Keratinocyte (primary cell): ENCODE data around the gene ZC3H10.

Source experiments
- CTCF ChIP-seq, 3 experiments: IDR thresholded peaks in 1 of 3; conservative IDR thresholded peaks in 1 of 3; optimal IDR thresholded peaks in 1 of 3; 2 replicates in 2 of 3; 3 replicates in 1 of 3; pipeline versions ENCODE3 to v1.5.1; 2011; ENCODE audit warnings: low read length in 3 of 3, mild to moderate bottlenecking in 3 of 3, moderate library complexity in 2 of 3, control low read depth in 1 of 3, inconsistent platforms in 1 of 3; ENCODE audit not compliant: insufficient read depth in 2 of 3; ENCODE audit errors: extremely low read depth in 1 of 3
- EZH2 ChIP-seq: IDR thresholded peaks from one replicate; pipeline ENCODE4 v1.6.1; 2012; ENCODE audit warnings: inconsistent platforms, mild to moderate bottlenecking, low read length, moderate library complexity

- TF ChIP-seq CTCF (optimal IDR thresholded peaks at IDR 0.05 in 1 of 3, IDR thresholded peaks at IDR 0.05 in 1 of 3, conservative IDR thresholded peaks at IDR 0.05 in 1 of 3; ENCODE audit: extremely low read depth in 1 of 3, insufficient read depth in 2 of 3, low read length in 3 of 3) = no peak
- no peak for TF ChIP-seq EZH2
Measured at GRCh38 chr12:56161690-56162351, 43.8 kb downstream of the ZC3H10 start.
